HG02623 (cell line): ENCODE measurements around the gene ZFP62.
A peak's percentile ranks its signal among the peaks of the same experiment; 100 is the strongest.

Source experiments
- ATAC-seq: cut with Tn5 transposase; IDR thresholded peaks from one replicate; pipeline ENCODE4 v1.9.1; 2021; ENCODE audit warnings: moderate library complexity; ENCODE audit not compliant: unreplicated experiment

Gene ZFP62

GRCh38 chr5:180869587-180869986, 8.5 kb upstream of the ZFP62 start:
- ATAC-seq, result no peak

- no peak for ATAC-seq
These were observed 7.9 kb upstream of the ZFP62 start for GRCh38 chr5:180868960-180869359.

- ATAC-seq, result no peak
These were observed 5.9 kb upstream of the ZFP62 start for GRCh38 chr5:180866985-180867384.

- ATAC-seq, result no peak
These were observed 5.1 kb upstream of the ZFP62 start for GRCh38 chr5:180865981-180866695.

GRCh38 chr5:180862645-180863044, 1.6 kb upstream of the ZFP62 start:
- no peak for ATAC-seq

- ATAC-seq, result peak; percentile 27
These were observed 696 bp downstream of the ZFP62 start for GRCh38 chr5:180860273-180860886.

GRCh38 chr5:180858586-180858985, 2.5 kb downstream of the ZFP62 start:
- no peak for ATAC-seq

- ATAC-seq, result no peak
These were observed 7.3 kb downstream of the ZFP62 start for GRCh38 chr5:180853848-180854176.

- no peak for ATAC-seq
These were observed 7.8 kb downstream of the ZFP62 start for GRCh38 chr5:180853121-180853847.

- ATAC-seq, result no peak
These were observed 8.6 kb downstream of the ZFP62 start for GRCh38 chr5:180852495-180852894.

GRCh38 chr5:180850434-180851078, 10.5 kb downstream of the ZFP62 start:
- ATAC-seq, result no peak

- ATAC-seq, result no peak
These were observed 11.2 kb downstream of the ZFP62 start for GRCh38 chr5:180849827-180850226.

- ATAC-seq, result no peak
These were observed 12.2 kb downstream of the ZFP62 start for GRCh38 chr5:180848878-180849277.

- no peak for ATAC-seq
These were observed 12.8 kb downstream of the ZFP62 start for GRCh38 chr5:180848265-180848664.

GRCh38 chr5:180847026-180847425, 14.1 kb downstream of the ZFP62 start:
- no peak for ATAC-seq

- no peak for ATAC-seq
These were observed 16.2 kb downstream of the ZFP62 start for GRCh38 chr5:180844858-180845257.

GRCh38 chr5:180844432-180844831, 16.6 kb downstream of the ZFP62 start:
- ATAC-seq, result no peak

GRCh38 chr5:180839935-180840334, 21.1 kb downstream of the ZFP62 start:
- no peak for ATAC-seq

GRCh38 chr5:180839227-180839626, 21.8 kb downstream of the ZFP62 start:
- no peak for ATAC-seq

GRCh38 chr5:180837478-180837877, 23.6 kb downstream of the ZFP62 start:
- no peak for ATAC-seq

- ATAC-seq, result peak; percentile 42
These were observed 28.4 kb downstream of the ZFP62 start for GRCh38 chr5:180832638-180833068.
